Activated CD4-positive, alpha-beta T cell treated with anti-CD3 and anti-CD28 coated beads, Interleukin-2, amount 10 ng/mL, durations not matched to agents 24 days and 14 days (primary cell): ENCODE data around the gene MCRS1. TPM values are rescaled to one million over a fixed set of nuclear protein-coding genes. Genes with fewer than 3 reads are reported as not detected.

Experiments used
- DNase-seq: peaks from one replicate; pipeline ENCODE4 v3.0.0; 2022
- H3K27ac Mint-ChIP-seq: one replicate; pipeline ENCODE4 v1.8.0; 2022; ENCODE audit warnings: mild to moderate bottlenecking, mixed read lengths
- H3K27me3 Mint-ChIP-seq: one replicate; pipeline ENCODE4 v1.8.0; 2022; ENCODE audit warnings: mixed read lengths
- H3K36me3 Mint-ChIP-seq: one replicate; pipeline ENCODE4 v1.8.0; 2022; ENCODE audit warnings: low read depth, mild to moderate bottlenecking, mixed read lengths
- H3K4me1 Mint-ChIP-seq: one replicate; pipeline ENCODE4 v1.8.0; 2021; ENCODE audit warnings: mixed read lengths
- H3K4me3 Mint-ChIP-seq: one replicate; pipeline ENCODE4 v1.8.0; 2022; ENCODE audit warnings: mild to moderate bottlenecking, moderate library complexity, mixed read lengths
- H3K9me3 Mint-ChIP-seq: one replicate; pipeline ENCODE4 v1.8.0; 2021; ENCODE audit warnings: mixed read lengths
- intact Hi-C: fragments of 100-400 bp; cut with micrococcal nuclease; formaldehyde crosslinking; loops from one replicate; pipeline ENCODE4 v1.15.1; 2023
- total RNA-seq: library from RNA; stranded (reverse); gene quantifications from 2 replicates; pipeline ENCODE4 v1.2.3, GENCODE V29; 2022

The MCRS1 gene
- total RNA-seq, 1 donor from 2014 or later: 71.4 TPM

DNA sequence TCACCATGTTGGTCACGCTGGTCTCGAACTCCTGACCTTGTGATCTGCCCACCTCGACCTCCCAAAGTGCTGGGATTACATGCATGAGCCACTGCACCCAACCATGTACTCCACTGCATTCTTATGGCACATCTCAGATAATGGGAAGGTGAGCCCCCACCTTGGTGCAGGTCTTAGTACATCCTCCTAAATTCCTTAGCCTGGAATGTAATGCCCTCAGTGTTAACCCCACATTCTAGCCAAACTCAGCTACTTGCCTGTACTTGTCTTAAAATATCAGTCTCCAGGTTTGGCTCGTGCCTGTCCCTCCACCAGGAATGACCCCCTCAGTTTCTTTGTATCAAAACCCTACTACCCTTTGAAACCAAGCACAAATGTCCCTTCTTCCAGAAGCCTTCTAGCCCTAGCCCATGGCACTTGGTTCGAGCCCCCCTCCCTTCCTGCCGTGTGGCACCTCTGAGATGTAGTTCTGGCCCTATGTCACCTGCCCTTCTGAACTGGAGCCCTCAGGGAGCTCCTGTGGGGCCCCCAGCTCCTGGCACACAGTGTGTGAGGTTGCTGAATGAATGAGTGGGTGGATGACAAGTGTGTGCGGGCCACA lies 20.8 kb downstream of the MCRS1 start:
- no peak for DNase-seq
- peaks cover 12% of the 10 kb centered on the region for H3K4me1 Mint-ChIP-seq
- no peaks in the 10 kb centered on the region for H3K36me3 Mint-ChIP-seq

DNA sequence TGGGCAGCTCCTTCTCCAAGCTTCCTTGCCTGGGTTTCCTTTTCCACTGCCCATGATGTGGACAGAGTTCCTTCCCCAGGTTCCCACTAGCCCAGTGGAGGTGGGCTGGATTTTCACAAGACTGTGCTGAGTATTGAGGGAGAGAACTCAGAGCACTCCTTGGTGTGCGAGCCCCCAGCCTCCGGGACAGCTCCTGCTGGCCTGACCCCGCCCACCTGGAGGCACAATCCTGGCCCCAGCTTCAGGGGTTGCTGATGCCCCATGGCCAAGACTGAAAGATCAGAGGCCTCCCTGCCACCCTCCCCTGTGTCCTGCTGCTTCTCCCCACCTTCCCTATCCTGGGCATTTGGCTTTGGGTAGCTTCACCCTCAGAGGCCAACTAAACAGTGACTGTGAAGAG lies 21.5 kb downstream of the MCRS1 start:
- DNase-seq: no peak
- H3K36me3 Mint-ChIP-seq: no peaks in the 10 kb centered on the region
- intact Hi-C loops: no loop called here
- no peaks in the 10 kb centered on the region for H3K9me3 Mint-ChIP-seq
- H3K27ac Mint-ChIP-seq: no peak overlapping the region
- H3K4me3 Mint-ChIP-seq: no peak overlapping the region
- peaks cover 13% of the 10 kb centered on the region for H3K4me1 Mint-ChIP-seq
- peaks cover 39% of the 10 kb centered on the region for H3K27me3 Mint-ChIP-seq

More for the DNA sequence above, 20.8 kb downstream of the MCRS1 start:
- H3K4me3 Mint-ChIP-seq: no peak overlapping the region
- H3K27me3 Mint-ChIP-seq: peaks cover 42% of the 10 kb centered on the region
- no peak overlapping the region for H3K27ac Mint-ChIP-seq
- no peaks in the 10 kb centered on the region for H3K9me3 Mint-ChIP-seq
- intact Hi-C loops: no loop called here

DNA sequence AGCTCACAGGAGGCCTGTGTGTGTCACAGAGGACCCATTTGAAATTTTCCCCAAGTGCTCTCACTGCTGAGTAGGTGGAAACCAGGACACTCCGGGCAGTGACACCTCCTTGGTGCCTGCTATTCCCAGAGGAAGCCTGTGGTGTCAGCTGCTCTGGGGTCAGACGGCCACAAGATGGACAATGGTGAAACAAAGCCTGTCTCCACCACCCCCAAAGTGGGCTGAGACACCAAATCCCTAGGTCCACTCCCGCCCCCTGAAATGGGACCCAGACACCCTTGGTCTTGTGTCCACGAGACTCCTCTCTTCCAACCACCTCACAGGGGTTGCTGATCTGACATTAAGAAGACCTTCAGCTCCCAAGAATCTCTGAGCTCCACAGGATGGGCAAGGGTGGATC lies 22.1 kb downstream of the MCRS1 start:
- no peaks in the 10 kb centered on the region for H3K9me3 Mint-ChIP-seq
- intact Hi-C loops: no loop called here
- no peak for DNase-seq
- peaks cover 16% of the 10 kb centered on the region for H3K4me1 Mint-ChIP-seq
- H3K4me3 Mint-ChIP-seq: no peak overlapping the region
- no peaks in the 10 kb centered on the region for H3K36me3 Mint-ChIP-seq
- no peak overlapping the region for H3K27ac Mint-ChIP-seq
- H3K27me3 Mint-ChIP-seq: peaks cover 44% of the 10 kb centered on the region

DNA sequence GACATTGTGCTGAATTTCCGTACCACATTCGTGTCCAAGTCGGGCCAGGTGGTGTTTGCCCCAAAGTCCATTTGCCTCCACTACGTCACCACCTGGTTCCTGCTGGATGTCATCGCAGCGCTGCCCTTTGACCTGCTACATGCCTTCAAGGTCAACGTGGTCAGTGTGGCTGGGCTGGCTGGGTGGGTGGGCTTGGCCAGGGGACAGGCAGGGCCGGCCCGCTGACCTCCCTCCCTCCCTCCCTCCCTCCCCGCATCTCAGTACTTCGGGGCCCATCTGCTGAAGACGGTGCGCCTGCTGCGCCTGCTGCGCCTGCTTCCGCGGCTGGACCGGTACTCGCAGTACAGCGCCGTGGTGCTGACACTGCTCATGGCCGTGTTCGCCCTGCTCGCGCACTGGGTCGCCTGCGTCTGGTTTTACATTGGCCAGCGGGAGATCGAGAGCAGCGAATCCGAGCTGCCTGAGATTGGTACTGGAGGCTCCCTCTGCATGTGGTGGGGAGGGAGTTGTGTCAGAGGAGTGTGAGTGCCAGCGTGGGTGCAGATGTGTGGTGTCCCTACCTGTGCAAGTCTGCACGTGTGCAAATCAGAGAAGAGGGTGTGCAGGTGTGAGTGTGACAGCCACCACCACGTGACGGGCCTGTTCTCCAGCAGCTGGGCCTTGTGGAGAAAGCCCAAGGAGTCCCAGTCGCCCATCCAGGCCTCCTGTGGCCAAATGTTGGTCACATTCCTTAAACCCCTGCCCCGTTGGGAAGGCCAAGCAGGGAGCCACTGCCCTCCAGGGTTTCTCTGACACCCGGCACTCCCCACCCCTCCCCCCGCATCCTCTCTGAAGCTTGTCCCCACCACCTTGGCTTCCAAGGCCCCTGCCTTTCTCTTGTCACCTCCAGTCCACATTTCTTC lies 23.8 kb downstream of the MCRS1 start:
- no peak for DNase-seq
- intact Hi-C loops: no loop called here
- H3K36me3 Mint-ChIP-seq: no peaks in the 10 kb centered on the region
- no peak overlapping the region for H3K27ac Mint-ChIP-seq
- no peak overlapping the region for H3K4me3 Mint-ChIP-seq
- H3K9me3 Mint-ChIP-seq: no peaks in the 10 kb centered on the region
- H3K27me3 Mint-ChIP-seq: peaks cover 49% of the 10 kb centered on the region
- H3K4me1 Mint-ChIP-seq: peaks cover 22% of the 10 kb centered on the region

DNA sequence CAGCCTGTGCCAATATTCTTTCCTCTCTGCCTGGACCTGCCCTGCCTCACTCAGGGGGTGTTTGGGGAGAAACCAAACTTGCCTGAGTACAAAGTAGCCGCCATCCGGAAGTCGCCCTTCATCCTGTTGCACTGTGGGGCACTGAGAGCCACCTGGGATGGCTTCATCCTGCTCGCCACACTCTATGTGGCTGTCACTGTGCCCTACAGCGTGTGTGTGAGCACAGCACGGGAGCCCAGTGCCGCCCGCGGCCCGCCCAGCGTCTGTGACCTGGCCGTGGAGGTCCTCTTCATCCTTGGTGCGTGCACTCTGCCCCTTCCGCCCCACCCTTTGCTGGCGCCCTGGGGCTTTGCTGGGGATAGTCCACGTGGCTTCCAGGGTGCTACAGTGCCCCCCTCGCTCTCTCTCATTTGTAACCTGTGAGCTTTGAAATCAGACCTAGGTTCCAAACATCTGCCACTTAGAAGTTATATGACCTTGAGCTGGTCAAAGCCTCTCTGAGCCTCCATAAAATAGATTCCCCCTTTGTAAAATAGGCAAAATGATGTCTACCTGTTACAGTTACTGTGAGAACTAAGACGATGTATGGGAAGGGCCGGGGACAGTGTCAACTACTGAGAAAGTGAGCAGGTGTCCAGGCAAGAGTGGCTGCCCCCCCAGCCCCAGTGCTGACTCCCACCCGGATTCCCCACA lies 24.6 kb downstream of the MCRS1 start:
- H3K4me1 Mint-ChIP-seq: peaks cover 20% of the 10 kb centered on the region
- no peak overlapping the region for H3K27ac Mint-ChIP-seq
- no peak for DNase-seq
- intact Hi-C loops: no loop called here
- no peaks in the 10 kb centered on the region for H3K9me3 Mint-ChIP-seq
- peaks cover 46% of the 10 kb centered on the region for H3K27me3 Mint-ChIP-seq
- H3K36me3 Mint-ChIP-seq: no peaks in the 10 kb centered on the region
- no peak overlapping the region for H3K4me3 Mint-ChIP-seq

DNA sequence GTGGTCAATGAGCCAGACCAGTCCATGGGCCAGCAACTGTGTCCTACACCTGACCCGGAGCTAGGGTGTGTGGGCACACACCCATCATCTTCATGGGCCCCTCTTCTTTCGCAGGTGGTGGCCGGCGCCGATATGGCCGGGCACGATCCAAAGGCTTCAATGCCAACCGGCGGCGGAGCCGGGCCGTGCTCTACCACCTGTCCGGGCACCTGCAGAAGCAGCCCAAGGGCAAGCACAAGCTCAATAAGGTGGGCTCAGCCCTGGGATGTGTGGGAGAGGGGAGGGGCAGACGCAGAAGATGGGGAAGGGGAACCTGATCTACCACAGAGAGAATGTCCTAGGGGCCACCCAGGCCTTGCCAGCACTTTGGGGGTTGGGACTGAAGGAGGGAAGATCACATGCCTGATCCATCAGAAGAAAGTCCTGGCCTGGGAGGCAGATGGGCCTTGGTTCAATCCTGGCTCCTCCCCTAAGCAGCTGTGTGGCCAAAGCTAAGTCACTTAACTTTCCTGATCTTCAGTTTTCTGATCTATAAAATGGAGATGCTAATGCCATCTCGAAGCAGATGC lies 25.3 kb downstream of the MCRS1 start:
- intact Hi-C loops: no loop called here
- no peak overlapping the region for H3K4me3 Mint-ChIP-seq
- peaks cover 21% of the 10 kb centered on the region for H3K4me1 Mint-ChIP-seq
- H3K27me3 Mint-ChIP-seq: peaks cover 47% of the 10 kb centered on the region
- DNase-seq: no peak
- no peak overlapping the region for H3K27ac Mint-ChIP-seq
- no peaks in the 10 kb centered on the region for H3K36me3 Mint-ChIP-seq
- no peaks in the 10 kb centered on the region for H3K9me3 Mint-ChIP-seq

DNA sequence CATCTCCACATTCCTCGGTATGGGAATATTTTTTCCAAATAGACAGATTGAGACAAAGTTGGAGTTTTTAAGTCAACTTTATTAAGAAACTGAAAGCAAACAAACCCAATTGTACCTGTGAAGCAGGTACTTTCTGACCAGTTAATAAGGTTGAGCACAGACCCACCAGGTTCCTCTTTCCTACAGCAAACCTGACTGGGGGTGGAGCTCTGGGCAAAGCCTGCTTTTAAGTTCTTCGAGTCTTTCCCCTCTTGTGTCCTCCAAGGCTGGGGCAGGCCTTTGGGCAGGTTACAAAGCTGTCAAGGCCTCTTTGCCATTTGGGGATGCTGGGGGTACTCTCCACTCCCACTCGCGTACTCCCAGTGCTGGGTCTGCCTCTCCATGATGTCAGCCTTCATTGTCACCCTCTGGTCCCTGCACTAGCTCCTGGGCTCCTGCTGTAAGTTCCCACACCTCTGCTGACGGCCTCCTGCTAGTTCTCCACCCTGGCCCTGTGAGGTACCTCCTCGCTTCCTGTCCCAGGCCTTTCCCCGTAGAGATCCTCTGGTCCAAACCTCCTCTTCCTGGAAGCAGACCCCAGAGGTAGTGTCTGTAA lies 25.9 kb downstream of the MCRS1 start:
- Mint-ChIP-seq H3K36me3 (no peaks in the 10 kb centered on the region), H3K27ac (no peak overlapping the region), H3K4me3 (no peak overlapping the region), H3K4me1 (peaks cover 23% of the 10 kb centered on the region), H3K27me3 (peaks cover 47% of the 10 kb centered on the region), H3K9me3 (no peaks in the 10 kb centered on the region)
- DNase-seq: no peak
- intact Hi-C loops: no loop called here

DNA sequence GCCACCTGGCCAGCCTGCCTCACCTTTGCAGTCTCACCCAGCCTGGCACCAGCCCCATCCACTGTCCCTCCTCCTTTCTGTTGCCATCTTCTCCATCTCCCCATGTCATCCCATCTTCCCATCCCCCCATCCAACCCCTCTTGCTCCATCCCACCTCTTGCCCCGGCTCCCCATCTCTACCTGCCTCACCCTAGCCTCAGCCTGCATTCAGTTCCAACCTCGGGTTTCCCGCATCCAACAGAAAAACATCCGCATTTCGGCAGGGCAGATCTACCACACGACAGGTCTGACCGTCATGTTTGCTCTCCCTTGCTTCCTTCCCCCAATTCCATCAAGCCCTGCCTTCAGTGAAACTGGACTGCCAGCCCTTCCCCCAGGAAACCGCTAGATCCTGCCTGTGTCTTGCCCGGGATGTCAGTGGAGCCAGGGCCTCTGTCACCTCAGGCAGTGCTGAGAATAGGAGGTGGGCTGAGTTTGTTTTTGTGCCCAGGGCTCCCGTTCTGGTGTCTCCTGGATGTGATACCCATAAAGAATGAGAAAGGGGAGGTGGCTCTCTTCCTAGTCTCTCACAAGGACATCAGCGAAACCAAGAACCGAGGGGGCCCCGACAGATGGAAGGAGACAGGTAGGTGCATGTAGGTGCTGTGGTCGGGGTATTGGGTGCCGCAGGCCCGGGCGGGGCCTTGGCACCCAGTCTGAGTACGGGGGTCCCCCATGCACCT lies 26.6 kb downstream of the MCRS1 start:
- peaks cover 26% of the 10 kb centered on the region for H3K4me1 Mint-ChIP-seq
- H3K9me3 Mint-ChIP-seq: no peaks in the 10 kb centered on the region
- H3K27me3 Mint-ChIP-seq: peaks cover 54% of the 10 kb centered on the region

DNA sequence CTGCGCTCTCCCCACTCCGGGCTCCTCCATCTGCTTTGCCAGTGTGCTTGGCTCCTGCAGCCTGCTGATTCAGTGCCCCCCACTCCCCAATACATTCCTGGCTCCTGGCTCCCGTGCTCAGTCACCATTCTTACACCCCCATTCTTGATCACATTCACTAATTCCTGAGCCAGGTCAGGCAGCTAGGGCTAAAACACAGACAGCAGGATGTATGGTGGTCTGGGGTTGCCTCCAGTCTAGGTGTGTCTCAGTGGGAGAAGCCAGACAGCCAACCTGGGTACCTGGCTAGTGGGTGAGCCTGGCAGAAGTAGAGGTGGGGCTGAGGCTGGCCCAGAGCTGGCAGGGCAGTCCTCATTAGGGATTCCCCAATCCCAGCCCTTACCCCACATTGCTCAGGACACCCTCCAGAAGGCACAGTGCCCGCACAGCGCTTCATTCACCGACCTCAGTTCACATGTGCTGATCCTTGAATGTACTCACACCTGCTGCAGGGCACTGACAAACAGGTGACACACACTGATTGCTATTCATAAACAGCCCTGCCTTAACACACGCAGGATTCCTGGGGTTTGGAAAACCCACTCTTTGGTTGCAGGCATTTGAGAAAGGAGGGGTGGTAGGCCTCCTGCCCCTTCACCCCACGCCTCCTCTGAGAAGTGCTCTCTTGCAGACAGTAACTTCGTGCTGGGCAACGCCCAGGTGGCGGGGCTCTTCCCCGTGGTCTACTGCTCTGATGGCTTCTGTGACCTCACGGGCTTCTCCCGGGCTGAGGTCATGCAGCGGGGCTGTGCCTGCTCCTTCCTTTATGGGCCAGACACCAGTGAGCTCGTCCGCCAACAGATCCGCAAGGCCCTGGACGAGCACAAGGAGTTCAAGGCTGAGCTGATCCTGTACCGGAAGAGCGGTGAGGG lies 27.5 kb downstream of the MCRS1 start:
- Mint-ChIP-seq H3K4me1 (peaks cover 26% of the 10 kb centered on the region), H3K9me3 (no peaks in the 10 kb centered on the region), H3K27ac (no peak overlapping the region), H3K4me3 (peak overlapping the region; percentile 74), H3K27me3 (peaks cover 57% of the 10 kb centered on the region), H3K36me3 (no peaks in the 10 kb centered on the region)
- intact Hi-C loops: no loop called here
- DNase-seq: no peak

More for the DNA sequence above, 26.6 kb downstream of the MCRS1 start:
- no peak overlapping the region for H3K27ac Mint-ChIP-seq
- no peak for DNase-seq
- peak overlapping the region; percentile 38 for H3K4me3 Mint-ChIP-seq
- no peaks in the 10 kb centered on the region for H3K36me3 Mint-ChIP-seq
- intact Hi-C loops: no loop called here

DNA sequence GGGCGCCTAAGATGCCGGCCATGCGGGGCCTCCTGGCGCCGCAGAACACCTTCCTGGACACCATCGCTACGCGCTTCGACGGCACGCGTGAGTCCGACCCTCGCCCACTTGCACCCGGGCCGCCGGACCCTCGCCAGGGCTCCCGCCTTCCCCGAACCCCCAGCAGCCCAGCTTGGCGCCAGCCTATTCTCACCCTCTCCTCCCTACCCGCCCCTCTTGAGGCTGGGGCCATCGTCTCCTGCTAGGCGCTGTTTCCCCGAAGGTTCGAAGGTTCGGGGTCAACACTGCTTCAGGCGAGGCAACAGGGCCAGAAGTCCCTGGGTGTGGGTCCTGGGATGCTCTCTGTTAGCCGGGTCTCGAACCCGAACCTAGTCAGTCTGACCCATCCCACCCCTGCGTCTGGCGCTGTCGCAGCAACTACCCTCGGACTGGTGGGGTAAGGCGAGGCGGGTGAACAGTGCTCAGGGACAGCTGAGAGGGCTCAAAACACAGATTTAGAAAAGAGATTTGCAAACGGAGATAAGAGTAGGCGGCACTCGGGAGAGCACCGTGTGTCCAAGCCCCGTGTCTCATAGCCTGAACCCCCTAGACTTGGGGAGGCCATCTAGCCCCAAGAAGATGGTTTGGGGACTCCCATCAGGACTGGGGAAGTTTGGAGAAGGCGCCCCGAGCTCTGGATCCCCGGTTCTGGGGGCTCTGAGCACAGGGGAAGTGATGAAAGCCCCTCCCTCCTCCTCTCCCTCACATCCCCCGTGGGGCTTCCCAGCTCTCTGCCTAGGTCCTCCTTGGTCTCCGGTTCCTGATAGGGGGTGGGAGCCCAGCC lies 28.3 kb downstream of the MCRS1 start:
- intact Hi-C loops: no loop called here
- H3K9me3 Mint-ChIP-seq: no peaks in the 10 kb centered on the region
- no peaks in the 10 kb centered on the region for H3K36me3 Mint-ChIP-seq
- peak overlapping the region; percentile 74 for H3K4me3 Mint-ChIP-seq
- DNase-seq: no peak
- peaks cover 21% of the 10 kb centered on the region for H3K4me1 Mint-ChIP-seq
- H3K27me3 Mint-ChIP-seq: peaks cover 56% of the 10 kb centered on the region
- no peak overlapping the region for H3K27ac Mint-ChIP-seq

DNA sequence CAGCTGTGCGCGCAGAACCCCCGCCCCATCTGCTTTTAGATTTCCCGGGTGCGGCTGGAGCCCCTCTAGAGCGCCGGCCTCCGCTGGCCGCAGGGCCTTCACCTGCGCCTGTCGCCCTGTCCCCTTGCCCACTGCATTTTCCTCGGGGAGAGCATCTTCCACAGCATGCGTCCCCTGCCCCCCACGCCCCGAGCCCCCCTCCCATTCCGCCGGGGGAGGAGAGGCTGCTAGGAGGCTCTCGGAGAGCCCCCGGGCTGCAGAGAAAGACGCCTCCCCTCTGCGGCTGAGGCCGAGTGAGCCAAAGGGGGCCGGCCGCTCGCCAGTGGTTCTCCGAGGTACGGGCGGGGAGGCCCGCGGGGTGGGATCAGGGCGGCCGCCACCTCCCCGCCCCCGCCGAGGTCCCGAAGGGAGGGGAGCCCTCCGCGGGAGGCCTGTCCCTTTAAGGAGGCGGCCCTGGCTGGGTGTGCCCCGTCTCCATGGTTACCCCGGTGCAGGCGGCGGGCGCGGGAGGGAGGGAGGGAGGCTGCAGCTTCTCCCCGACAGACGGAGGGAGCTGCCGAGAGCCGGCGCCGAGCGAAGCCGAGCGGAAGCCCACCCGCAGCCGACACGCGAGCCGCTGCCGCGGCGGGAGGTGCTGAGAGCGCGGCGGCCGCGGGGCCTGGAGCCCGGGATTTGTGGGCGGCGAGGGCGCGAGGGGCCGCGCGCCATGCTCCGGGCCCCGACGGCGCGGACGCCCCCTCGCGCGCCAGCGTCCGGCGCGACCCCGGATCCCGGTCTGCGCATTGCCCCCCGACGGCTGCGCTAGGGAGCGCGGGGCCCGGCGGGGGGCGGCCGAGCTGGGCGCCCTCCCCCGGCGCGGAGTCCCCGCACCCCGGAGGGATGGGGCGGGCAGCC lies 29.2 kb downstream of the MCRS1 start, which contains the start of gene KCNH3:
KCNH3 (plus strand) TSS at position 521 of the 894 bp plus-strand sequence. CDS start 387 bp downstream, outside the sequence.
- Mint-ChIP-seq H3K27me3 (peaks cover 55% of the 10 kb centered on the region), H3K27ac (no peak within 1 kb of the TSS), H3K36me3 (no peaks in the 10 kb centered on the region), H3K9me3 (no peaks in the 10 kb centered on the region), H3K4me1 (peaks cover 21% of the 10 kb centered on the region), H3K4me3 (peak within 1 kb of the TSS; percentile 81)
- DNase-seq: peak; percentile 96
- intact Hi-C loops: no loop called here
